ENCODE data around the gene SOCS6.

Gene SOCS6

DNA sequence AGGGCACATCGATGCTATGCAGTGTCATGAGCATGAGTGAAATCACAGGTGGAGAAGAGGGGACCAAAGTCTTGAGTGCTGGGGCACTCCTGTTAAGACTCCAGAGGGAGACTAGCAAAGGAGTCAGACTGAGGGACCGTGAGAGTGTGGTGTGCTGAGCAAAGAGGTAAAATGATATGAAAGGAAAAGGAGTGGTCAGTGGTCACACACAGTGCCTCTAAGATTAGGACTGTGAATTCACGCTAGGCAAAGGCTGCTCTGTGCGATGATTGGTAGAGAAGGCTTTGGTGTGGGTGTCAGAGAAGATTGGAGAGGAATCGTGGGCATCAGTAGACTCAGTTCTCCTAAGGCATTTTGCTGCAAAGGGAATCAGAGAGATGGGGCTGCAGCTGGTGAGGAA is 12.8 kb downstream of the SOCS6 start:
- H3K9ac ChIP-seq (ENCODE audit: low read length) = no peak overlapping the region
- H3K36me3 ChIP-seq (ENCODE audit: control insufficient read depth, insufficient read depth, low read length) = no peaks in the 10 kb centered on the region
- H3K4me1 ChIP-seq (ENCODE audit: control insufficient read depth, insufficient read depth, low read length) = peaks cover 12% of the 10 kb centered on the region; the same call in 1 of the 2 replicates
- H3K4me3 ChIP-seq (ENCODE audit: low read depth, low read length) = no peak overlapping the region
- peaks cover 3% of the 10 kb centered on the region; the same call in 1 of the 2 replicates for H3K9me3 ChIP-seq (ENCODE audit: control insufficient read depth, insufficient read depth, low read depth, low read length)
- no peaks in the 10 kb centered on the region for H3K27me3 ChIP-seq (ENCODE audit: control insufficient read depth, insufficient read depth, low read length)
- H3K27ac ChIP-seq (ENCODE audit: low read depth, low read length) = no peak overlapping the region

DNA sequence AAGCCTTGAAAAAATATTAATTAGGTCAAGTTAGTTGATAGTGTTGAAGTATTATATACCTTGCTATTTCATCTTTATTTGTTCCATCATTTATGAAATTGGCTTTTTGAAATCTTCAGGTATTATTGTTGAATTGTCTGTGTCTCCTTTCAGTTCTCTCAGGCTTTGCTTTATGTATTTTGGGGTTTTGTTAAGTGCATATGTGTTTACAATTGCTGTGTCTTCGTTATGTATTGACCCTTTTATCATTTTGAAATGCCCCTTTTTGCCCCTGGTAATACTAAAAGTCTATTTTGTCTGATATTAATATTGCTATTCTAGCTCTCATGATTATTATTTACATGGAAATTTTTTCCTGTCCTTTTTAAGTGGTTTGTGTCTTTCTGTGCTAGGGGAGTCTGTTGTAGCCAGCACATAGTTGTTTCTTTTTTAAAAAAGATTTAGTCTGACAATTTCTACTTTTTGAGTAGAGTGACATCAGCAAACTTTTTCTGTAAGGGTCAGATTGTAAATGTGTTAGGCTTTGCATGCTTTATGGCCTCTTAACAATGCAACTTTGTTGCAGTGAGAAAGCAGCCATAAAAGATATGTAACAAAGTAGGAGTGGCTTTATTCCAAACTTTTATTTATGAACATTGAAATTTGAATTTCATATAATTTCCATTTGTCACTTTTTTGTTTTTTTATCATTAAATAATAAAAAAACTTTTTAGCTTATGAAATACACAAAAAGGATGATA is 19.9 kb downstream of the SOCS6 start:
- no peaks in the 10 kb centered on the region; the same call in 1 of the 2 replicates for H3K36me3 ChIP-seq (ENCODE audit: control insufficient read depth, insufficient read depth, low read length)
- H3K27ac ChIP-seq (ENCODE audit: low read depth, low read length) = no peak overlapping the region
- peaks cover 9% of the 10 kb centered on the region; the same call in 1 of the 2 replicates for H3K9me3 ChIP-seq (ENCODE audit: control insufficient read depth, insufficient read depth, low read depth, low read length)
- H3K9ac ChIP-seq (ENCODE audit: low read length) = no peak overlapping the region
- H3K4me1 ChIP-seq (ENCODE audit: control insufficient read depth, insufficient read depth, low read length) = no peaks in the 10 kb centered on the region
- H3K4me3 ChIP-seq (ENCODE audit: low read depth, low read length) = no peak overlapping the region
- H3K27me3 ChIP-seq (ENCODE audit: control insufficient read depth, insufficient read depth, low read length) = no peaks in the 10 kb centered on the region

DNA sequence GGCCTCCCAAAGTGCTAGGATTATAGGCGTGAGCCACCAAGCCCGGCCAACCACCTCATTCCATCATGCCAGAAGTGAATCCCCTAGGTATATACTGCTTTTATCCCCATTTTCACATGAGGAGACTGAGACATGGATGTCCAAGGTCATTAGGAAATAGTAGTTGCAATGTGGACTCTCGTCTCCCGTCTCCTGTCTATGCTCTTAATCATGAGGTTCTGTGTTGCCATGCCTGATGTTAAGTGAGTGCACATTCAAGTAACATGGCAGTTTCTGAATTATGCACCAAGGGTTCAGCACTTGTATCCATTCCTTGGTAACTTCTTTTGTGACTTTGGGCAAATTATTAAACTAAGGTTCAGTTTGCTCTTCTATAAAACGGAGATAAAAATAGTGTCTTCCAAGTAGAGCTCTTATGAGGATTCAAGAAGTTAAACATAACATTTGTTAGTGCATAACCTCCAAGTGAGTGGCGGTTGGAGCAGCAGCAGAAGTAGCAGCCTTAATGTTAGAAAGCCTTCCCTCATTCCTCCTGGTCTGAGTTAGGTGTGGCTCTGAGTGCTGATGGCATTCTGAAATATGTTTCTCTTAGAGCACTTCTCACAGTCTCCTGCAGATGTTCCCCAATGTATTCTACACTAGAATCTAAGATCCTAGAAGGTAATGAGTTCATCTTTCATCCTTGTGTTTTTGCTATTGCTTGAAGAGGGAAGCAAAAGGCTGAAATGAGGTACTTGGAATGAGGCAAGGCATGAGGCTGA is 21.9 kb downstream of the SOCS6 start:
- Histone ChIP-seq H3K9me3 (ENCODE audit: control insufficient read depth, insufficient read depth, low read depth, low read length) (peaks cover 9% of the 10 kb centered on the region; the same call in 1 of the 2 replicates), H3K4me1 (ENCODE audit: control insufficient read depth, insufficient read depth, low read length) (no peaks in the 10 kb centered on the region), H3K4me3 (ENCODE audit: low read depth, low read length) (no peak overlapping the region), H3K9ac (ENCODE audit: low read length) (no peak overlapping the region), H3K36me3 (ENCODE audit: control insufficient read depth, insufficient read depth, low read length) (peaks cover 3% of the 10 kb centered on the region; the same call in 1 of the 2 replicates), H3K27ac (ENCODE audit: low read depth, low read length) (no peak overlapping the region), H3K27me3 (ENCODE audit: control insufficient read depth, insufficient read depth, low read length) (no peaks in the 10 kb centered on the region)

- Histone ChIP-seq H3K9ac (ENCODE audit: low read length) (no peak overlapping the region), H3K9me3 (ENCODE audit: control insufficient read depth, insufficient read depth, low read depth, low read length) (peaks cover 9% of the 10 kb centered on the region; the same call in 1 of the 2 replicates), H3K27me3 (ENCODE audit: control insufficient read depth, insufficient read depth, low read length) (no peaks in the 10 kb centered on the region), H3K4me3 (ENCODE audit: low read depth, low read length) (no peak overlapping the region), H3K27ac (ENCODE audit: low read depth, low read length) (no peak overlapping the region), H3K4me1 (ENCODE audit: control insufficient read depth, insufficient read depth, low read length) (no peaks in the 10 kb centered on the region), H3K36me3 (ENCODE audit: control insufficient read depth, insufficient read depth, low read length) (peaks cover 3% of the 10 kb centered on the region; the same call in 1 of the 2 replicates)
Measured at GRCh38 chr18:70311726-70312125, 22.9 kb downstream of the SOCS6 start.

GRCh38 chr18:70313640-70314039 is 24.8 kb downstream of the SOCS6 start:
- Histone ChIP-seq H3K27me3 (ENCODE audit: control insufficient read depth, insufficient read depth, low read length) (no peaks in the 10 kb centered on the region), H3K36me3 (ENCODE audit: control insufficient read depth, insufficient read depth, low read length) (peaks cover 3% of the 10 kb centered on the region; the same call in 1 of the 2 replicates), H3K9me3 (ENCODE audit: control insufficient read depth, insufficient read depth, low read depth, low read length) (peaks cover 3% of the 10 kb centered on the region; the same call in 1 of the 2 replicates), H3K4me3 (ENCODE audit: low read depth, low read length) (no peak overlapping the region), H3K4me1 (ENCODE audit: control insufficient read depth, insufficient read depth, low read length) (no peaks in the 10 kb centered on the region), H3K9ac (ENCODE audit: low read length) (no peak overlapping the region), H3K27ac (ENCODE audit: low read depth, low read length) (no peak overlapping the region)

DNA sequence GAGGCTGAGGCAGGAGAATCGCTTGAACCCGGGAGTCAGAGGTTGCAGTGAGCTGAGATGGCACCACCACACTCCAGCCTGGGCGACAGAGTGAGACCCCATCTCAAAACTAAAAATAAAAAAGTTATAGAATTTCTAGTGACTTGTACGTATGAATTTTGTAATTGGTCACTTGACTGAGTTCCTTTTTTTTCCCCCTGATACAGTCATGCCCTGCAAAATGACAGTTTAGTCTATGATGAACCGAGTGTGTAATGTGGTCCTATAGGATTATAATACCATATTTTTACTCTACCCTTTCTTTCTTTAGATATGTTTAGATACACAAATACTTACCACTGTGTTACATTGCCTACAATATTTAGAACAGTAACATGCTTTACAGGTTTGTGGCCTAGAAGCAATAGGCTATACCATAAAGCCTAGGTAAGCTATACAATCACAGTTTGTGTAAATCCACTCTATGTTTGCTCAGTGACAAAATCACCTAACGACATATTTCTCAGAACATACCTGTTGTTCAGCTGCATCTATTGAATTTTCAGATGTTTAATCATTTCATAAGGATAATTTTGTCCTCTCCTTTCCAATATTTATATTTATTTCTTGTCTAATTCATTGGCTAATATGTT is 25.4 kb downstream of the SOCS6 start:
- no peaks in the 10 kb centered on the region for H3K4me1 ChIP-seq (ENCODE audit: control insufficient read depth, insufficient read depth, low read length)
- no peak overlapping the region for H3K27ac ChIP-seq (ENCODE audit: low read depth, low read length)
- H3K9me3 ChIP-seq (ENCODE audit: control insufficient read depth, insufficient read depth, low read depth, low read length) = no peaks in the 10 kb centered on the region
- H3K4me3 ChIP-seq (ENCODE audit: low read depth, low read length) = no peak overlapping the region
- H3K27me3 ChIP-seq (ENCODE audit: control insufficient read depth, insufficient read depth, low read length) = no peaks in the 10 kb centered on the region
- peaks cover 3% of the 10 kb centered on the region; the same call in 1 of the 2 replicates for H3K36me3 ChIP-seq (ENCODE audit: control insufficient read depth, insufficient read depth, low read length)
- H3K9ac ChIP-seq (ENCODE audit: low read length) = no peak overlapping the region

DNA sequence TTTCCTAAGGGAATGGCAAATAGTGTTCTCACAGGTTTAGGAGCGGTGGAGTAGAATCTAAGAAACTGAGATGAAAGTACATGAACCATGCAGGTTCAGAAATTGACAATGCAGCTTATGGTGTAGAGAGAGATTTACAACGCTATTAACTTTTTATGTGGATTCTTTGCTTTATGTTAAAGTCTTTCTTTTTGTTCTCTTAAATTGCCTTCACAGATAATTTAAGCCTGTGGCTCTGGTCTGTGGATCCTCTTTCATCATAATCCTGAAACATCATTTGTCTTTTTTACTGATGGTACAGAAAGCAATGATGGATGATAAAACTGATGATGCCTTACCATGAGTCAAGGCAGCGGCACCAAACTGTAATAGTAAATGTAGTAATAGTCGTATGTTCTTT is 30.3 kb downstream of the SOCS6 start:
- Histone ChIP-seq H3K4me3 (ENCODE audit: low read depth, low read length) (no peak overlapping the region), H3K9me3 (ENCODE audit: control insufficient read depth, insufficient read depth, low read depth, low read length) (no peaks in the 10 kb centered on the region), H3K9ac (ENCODE audit: low read length) (no peak overlapping the region), H3K36me3 (ENCODE audit: control insufficient read depth, insufficient read depth, low read length) (peaks cover 3% of the 10 kb centered on the region; the same call in 1 of the 2 replicates), H3K27me3 (ENCODE audit: control insufficient read depth, insufficient read depth, low read length) (no peaks in the 10 kb centered on the region), H3K27ac (ENCODE audit: low read depth, low read length) (no peak overlapping the region), H3K4me1 (ENCODE audit: control insufficient read depth, insufficient read depth, low read length) (peaks cover 4% of the 10 kb centered on the region; the same call in 1 of the 2 replicates)

- Histone ChIP-seq H3K9me3 (ENCODE audit: control insufficient read depth, insufficient read depth, low read depth, low read length) (no peaks in the 10 kb centered on the region), H3K36me3 (ENCODE audit: control insufficient read depth, insufficient read depth, low read length) (peaks cover 16% of the 10 kb centered on the region), H3K4me3 (ENCODE audit: low read depth, low read length) (no peak overlapping the region), H3K27me3 (ENCODE audit: control insufficient read depth, insufficient read depth, low read length) (no peaks in the 10 kb centered on the region), H3K27ac (ENCODE audit: low read depth, low read length) (no peak overlapping the region), H3K9ac (ENCODE audit: low read length) (no peak overlapping the region), H3K4me1 (ENCODE audit: control insufficient read depth, insufficient read depth, low read length) (peaks cover 4% of the 10 kb centered on the region; the same call in 1 of the 2 replicates)
Measured at GRCh38 chr18:70321616-70322015, 32.8 kb downstream of the SOCS6 start.

DNA sequence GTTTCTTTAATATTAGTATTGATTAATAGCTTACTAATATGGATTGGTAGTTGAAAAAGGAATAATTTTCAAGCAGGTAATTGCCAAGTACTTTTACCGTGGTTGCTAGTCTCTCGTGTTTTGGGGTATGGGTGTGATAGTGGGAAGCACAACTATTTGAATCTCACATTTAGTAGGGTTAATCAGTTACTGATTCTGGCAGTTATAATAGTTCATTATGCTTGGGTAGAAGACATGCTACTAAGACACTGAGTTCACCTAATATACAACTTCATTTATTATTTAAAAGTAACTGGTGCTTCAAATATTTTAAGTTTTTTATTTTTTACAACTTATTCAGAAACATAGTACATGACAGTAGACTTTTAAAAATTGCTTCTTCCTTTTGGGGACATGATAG is 33.5 kb downstream of the SOCS6 start:
- H3K4me3 ChIP-seq (ENCODE audit: low read depth, low read length) = no peak overlapping the region
- no peaks in the 10 kb centered on the region for H3K27me3 ChIP-seq (ENCODE audit: control insufficient read depth, insufficient read depth, low read length)
- no peak overlapping the region for H3K9ac ChIP-seq (ENCODE audit: low read length)
- no peaks in the 10 kb centered on the region for H3K9me3 ChIP-seq (ENCODE audit: control insufficient read depth, insufficient read depth, low read depth, low read length)
- peaks cover 4% of the 10 kb centered on the region; the same call in 1 of the 2 replicates for H3K4me1 ChIP-seq (ENCODE audit: control insufficient read depth, insufficient read depth, low read length)
- H3K27ac ChIP-seq (ENCODE audit: low read depth, low read length) = no peak overlapping the region
- H3K36me3 ChIP-seq (ENCODE audit: control insufficient read depth, insufficient read depth, low read length) = peaks cover 16% of the 10 kb centered on the region

DNA sequence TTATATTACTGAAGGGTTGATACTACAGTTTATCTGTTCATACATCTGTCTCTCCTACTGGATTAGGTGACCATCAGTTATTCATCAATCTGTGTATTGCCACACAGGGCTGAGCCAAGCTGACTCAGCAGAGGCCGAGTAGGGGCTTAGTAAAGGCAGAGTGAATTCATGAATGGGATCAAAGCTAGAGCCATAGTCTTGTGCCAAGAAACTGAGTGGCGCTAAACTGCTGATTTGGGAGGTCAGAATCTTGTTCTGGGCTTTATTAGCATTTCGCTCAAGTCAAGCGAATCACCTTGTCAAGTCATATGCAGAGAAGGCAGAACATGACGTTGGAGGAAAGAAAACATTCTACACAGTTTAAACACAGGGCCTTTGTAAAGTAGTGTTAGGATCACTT is 34.1 kb downstream of the SOCS6 start:
- Histone ChIP-seq H3K9ac (ENCODE audit: low read length) (no peak overlapping the region), H3K36me3 (ENCODE audit: control insufficient read depth, insufficient read depth, low read length) (peaks cover 16% of the 10 kb centered on the region), H3K27ac (ENCODE audit: low read depth, low read length) (no peak overlapping the region), H3K27me3 (ENCODE audit: control insufficient read depth, insufficient read depth, low read length) (no peaks in the 10 kb centered on the region), H3K9me3 (ENCODE audit: control insufficient read depth, insufficient read depth, low read depth, low read length) (no peaks in the 10 kb centered on the region), H3K4me1 (ENCODE audit: control insufficient read depth, insufficient read depth, low read length) (peaks cover 4% of the 10 kb centered on the region; the same call in 1 of the 2 replicates), H3K4me3 (ENCODE audit: low read depth, low read length) (no peak overlapping the region)
